Measurements from ENCODE around the gene ASTL. TPM values are rescaled to one million over a fixed set of nuclear protein-coding genes. Genes with fewer than 3 reads are reported as not detected.

The ASTL gene
- total RNA-seq, 1 donor from 2014 or later = not detected

DNA sequence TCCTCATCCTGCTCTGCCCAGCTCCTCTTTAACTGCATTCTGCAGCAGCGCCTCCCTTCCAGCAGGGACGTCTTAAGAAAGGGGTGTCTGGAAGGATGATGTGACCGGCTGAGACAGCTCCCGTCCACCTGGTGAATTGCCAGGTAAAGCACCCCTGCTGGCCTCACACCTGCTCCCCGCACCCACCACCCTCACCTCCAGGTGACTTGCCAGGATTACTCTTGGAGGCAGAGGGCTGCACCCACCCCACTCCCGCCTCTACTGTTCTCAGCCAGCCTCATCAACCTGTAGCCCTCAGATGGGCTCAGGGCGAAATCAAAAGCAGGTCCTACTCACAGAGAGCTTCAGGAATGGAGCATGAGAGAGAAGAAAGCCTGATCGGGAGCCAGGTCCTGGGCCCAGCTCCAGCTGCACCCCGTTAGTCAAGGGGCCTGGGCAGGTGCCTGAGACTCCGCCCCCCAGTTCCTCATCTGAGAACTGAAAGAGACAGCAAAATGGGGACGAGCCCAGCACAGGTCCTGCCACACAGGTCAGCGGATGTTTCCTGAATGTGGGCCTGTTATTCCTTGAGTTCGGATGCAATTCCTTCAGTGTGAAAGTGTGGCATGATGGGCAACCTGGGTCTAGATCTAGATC, 27.6 kb downstream of the ASTL start:
- peak; percentile 78 for DNase-seq (ENCODE audit: low spot score)
- TF ChIP-seq, protein P1, sequence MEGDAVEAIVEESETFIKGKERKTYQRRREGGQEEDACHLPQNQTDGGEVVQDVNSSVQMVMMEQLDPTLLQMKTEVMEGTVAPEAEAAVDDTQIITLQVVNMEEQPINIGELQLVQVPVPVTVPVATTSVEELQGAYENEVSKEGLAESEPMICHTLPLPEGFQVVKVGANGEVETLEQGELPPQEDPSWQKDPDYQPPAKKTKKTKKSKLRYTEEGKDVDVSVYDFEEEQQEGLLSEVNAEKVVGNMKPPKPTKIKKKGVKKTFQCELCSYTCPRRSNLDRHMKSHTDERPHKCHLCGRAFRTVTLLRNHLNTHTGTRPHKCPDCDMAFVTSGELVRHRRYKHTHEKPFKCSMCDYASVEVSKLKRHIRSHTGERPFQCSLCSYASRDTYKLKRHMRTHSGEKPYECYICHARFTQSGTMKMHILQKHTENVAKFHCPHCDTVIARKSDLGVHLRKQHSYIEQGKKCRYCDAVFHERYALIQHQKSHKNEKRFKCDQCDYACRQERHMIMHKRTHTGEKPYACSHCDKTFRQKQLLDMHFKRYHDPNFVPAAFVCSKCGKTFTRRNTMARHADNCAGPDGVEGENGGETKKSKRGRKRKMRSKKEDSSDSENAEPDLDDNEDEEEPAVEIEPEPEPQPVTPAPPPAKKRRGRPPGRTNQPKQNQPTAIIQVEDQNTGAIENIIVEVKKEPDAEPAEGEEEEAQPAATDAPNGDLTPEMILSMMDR (IDR thresholded peaks at IDR 0.05) = no peak
- Mint-ChIP-seq H3K27me3 (ENCODE audit: low read depth) (peaks cover 5% of the 10 kb centered on the region), H3K9me3 (ENCODE audit: low read depth) (peaks cover under 1% of the 10 kb centered on the region), H3K4me3 (ENCODE audit: unreplicated experiment) (no peak overlapping the region), H3K4me1 (ENCODE audit: low read depth) (peaks cover 12% of the 10 kb centered on the region), H3K36me3 (ENCODE audit: low read depth) (peaks cover 2% of the 10 kb centered on the region), H3K27ac (ENCODE audit: unreplicated experiment) (no peak overlapping the region)

- Mint-ChIP-seq H3K4me1 (ENCODE audit: low read depth) (peaks cover 12% of the 10 kb centered on the region), H3K4me3 (ENCODE audit: unreplicated experiment) (no peak overlapping the region), H3K27ac (ENCODE audit: unreplicated experiment) (no peak overlapping the region), H3K27me3 (ENCODE audit: low read depth) (no peaks in the 10 kb centered on the region), H3K36me3 (ENCODE audit: low read depth) (peaks cover 4% of the 10 kb centered on the region), H3K9me3 (ENCODE audit: low read depth) (peaks cover 8% of the 10 kb centered on the region)
- peak; percentile 86 for DNase-seq (ENCODE audit: low spot score)
- TF ChIP-seq, protein P1 (IDR thresholded peaks at IDR 0.05) = no peak
Measured at GRCh38 chr2:96109931-96110511, 28.3 kb downstream of the ASTL start.

DNA sequence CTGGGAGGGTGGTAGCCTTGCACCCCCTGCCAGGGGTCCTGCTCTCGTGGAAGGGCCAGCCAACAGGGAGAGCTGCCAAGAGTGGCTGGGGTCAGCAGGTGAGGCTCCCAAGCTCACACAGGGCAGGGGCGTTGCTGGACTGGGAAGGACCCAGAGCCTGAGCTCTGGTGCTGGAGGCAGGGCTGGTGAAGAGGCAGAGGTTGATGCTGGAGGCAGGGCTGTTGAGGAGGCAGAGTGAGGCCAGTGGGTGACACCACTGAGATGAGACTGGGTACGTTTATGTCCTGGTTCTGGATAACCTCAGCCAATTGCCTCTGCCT, 29.0 kb downstream of the ASTL start:
- DNase-seq (ENCODE audit: low spot score) = peak; percentile 63
- Mint-ChIP-seq H3K9me3 (ENCODE audit: low read depth) (peaks cover 10% of the 10 kb centered on the region), H3K27ac (ENCODE audit: unreplicated experiment) (no peak overlapping the region), H3K4me3 (ENCODE audit: unreplicated experiment) (no peak overlapping the region), H3K36me3 (ENCODE audit: low read depth) (peaks cover 5% of the 10 kb centered on the region), H3K27me3 (ENCODE audit: low read depth) (no peaks in the 10 kb centered on the region), H3K4me1 (ENCODE audit: low read depth) (peaks cover 12% of the 10 kb centered on the region)
- TF ChIP-seq, protein P1 (IDR thresholded peaks at IDR 0.05) = no peak

GRCh38 chr2:96108541-96109360, 29.6 kb downstream of the ASTL start:
- Mint-ChIP-seq H3K9me3 (ENCODE audit: low read depth) (peaks cover 10% of the 10 kb centered on the region), H3K36me3 (ENCODE audit: low read depth) (peaks cover 5% of the 10 kb centered on the region), H3K4me3 (ENCODE audit: unreplicated experiment) (no peak overlapping the region), H3K27me3 (ENCODE audit: low read depth) (no peaks in the 10 kb centered on the region), H3K4me1 (ENCODE audit: low read depth) (peaks cover 12% of the 10 kb centered on the region), H3K27ac (ENCODE audit: unreplicated experiment) (no peak overlapping the region)
- peak; percentile 57 for DNase-seq (ENCODE audit: low spot score)
- TF ChIP-seq, protein P1 (IDR thresholded peaks at IDR 0.05) = no peak

GRCh38 chr2:96108151-96108540, 30.2 kb downstream of the ASTL start:
- DNase-seq (ENCODE audit: low spot score) = peak; percentile 57
- Mint-ChIP-seq H3K9me3 (ENCODE audit: low read depth) (peaks cover 10% of the 10 kb centered on the region), H3K4me3 (ENCODE audit: unreplicated experiment) (no peak overlapping the region), H3K36me3 (ENCODE audit: low read depth) (peaks cover 5% of the 10 kb centered on the region), H3K27me3 (ENCODE audit: low read depth) (no peaks in the 10 kb centered on the region), H3K27ac (ENCODE audit: unreplicated experiment) (no peak overlapping the region), H3K4me1 (ENCODE audit: low read depth) (peaks cover 12% of the 10 kb centered on the region)
- TF ChIP-seq, protein P1 (IDR thresholded peaks at IDR 0.05) = no peak

Data from chondrocyte (in vitro differentiated cells).